B cell (primary cell): ENCODE results near the gene IL20RA.

Experiments
- CTCF ChIP-seq: fragments of 200-600 bp; IDR thresholded peaks from one replicate; pipeline ENCODE4 v1.8.0; 2022; ENCODE audit warnings: antibody characterized with exemption, mild to moderate bottlenecking
- EZH2 ChIP-seq: IDR thresholded peaks from 2 replicates; pipeline ENCODE4 v1.6.1; 2012; ENCODE audit warnings: borderline replicate concordance, low read depth, mild to moderate bottlenecking, moderate library complexity, low read length; ENCODE audit not compliant: insufficient read depth, poor library complexity, severe bottlenecking

- TF ChIP-seq CTCF (no peak), EZH2 (no peak)
These were observed 13.3 kb upstream of the IL20RA start for GRCh38 chr6:137058037-137058436.
